Measurements from ENCODE around the gene PIP5K1B. TPM values are rescaled to one million over a fixed set of nuclear protein-coding genes. Genes with fewer than 3 reads are reported as not detected.

The PIP5K1B gene
- total RNA-seq, 2 experiments from 2014 or later, result 3.8 to 10.7 TPM

- H3K36me3 ChIP-seq (ENCODE audit: insufficient read depth, low read length), result peaks cover 17% of the 10 kb centered on the region; the same call in 1 of the 2 replicates
- H3K4me3 ChIP-seq (ENCODE audit: low read depth, low read length, poor library complexity, severe bottlenecking), result peak overlapping the region; percentile 85
- CTCF ChIA-PET (ENCODE audit: unreplicated experiment), result no interaction called here
- H3K4me2 ChIP-seq (ENCODE audit: low read length), result peak overlapping the region; percentile 94
- TF ChIP-seq, protein P1, sequence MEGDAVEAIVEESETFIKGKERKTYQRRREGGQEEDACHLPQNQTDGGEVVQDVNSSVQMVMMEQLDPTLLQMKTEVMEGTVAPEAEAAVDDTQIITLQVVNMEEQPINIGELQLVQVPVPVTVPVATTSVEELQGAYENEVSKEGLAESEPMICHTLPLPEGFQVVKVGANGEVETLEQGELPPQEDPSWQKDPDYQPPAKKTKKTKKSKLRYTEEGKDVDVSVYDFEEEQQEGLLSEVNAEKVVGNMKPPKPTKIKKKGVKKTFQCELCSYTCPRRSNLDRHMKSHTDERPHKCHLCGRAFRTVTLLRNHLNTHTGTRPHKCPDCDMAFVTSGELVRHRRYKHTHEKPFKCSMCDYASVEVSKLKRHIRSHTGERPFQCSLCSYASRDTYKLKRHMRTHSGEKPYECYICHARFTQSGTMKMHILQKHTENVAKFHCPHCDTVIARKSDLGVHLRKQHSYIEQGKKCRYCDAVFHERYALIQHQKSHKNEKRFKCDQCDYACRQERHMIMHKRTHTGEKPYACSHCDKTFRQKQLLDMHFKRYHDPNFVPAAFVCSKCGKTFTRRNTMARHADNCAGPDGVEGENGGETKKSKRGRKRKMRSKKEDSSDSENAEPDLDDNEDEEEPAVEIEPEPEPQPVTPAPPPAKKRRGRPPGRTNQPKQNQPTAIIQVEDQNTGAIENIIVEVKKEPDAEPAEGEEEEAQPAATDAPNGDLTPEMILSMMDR (conservative IDR thresholded peaks at IDR 0.05; ENCODE audit: low read length), result no peak
- TF ChIP-seq EZH2phosphoT487 (IDR thresholded peaks at IDR 0.05; ENCODE audit: borderline replicate concordance, low read depth, low read length), result no peak
- no peak overlapping the region for H3K27ac ChIP-seq (ENCODE audit: low read depth, low read length, poor library complexity, severe bottlenecking)
- TSS peak; percentile 69 for BruUV-seq (replicated peaks)
- H3K9me3 ChIP-seq (ENCODE audit: low read length), result no peaks in the 10 kb centered on the region
- no peak overlapping the region; the same call in 1 of the 2 replicates for H2AFZ ChIP-seq (ENCODE audit: low read length)
- H3K9me2 ChIP-seq (ENCODE audit: insufficient read depth, low read length), result no peaks in the 10 kb centered on the region
- intact Hi-C loops (cut with micrococcal nuclease; ENCODE audit: unreplicated experiment), result loop anchor here (1.0 to 10.0 kb wide), 6 partner anchors 76 to 974 kb away; partner anchors contain the start of gene PIP5K1B
- H3K4me1 ChIP-seq (ENCODE audit: insufficient read depth, low read length, poor library complexity, severe bottlenecking), result peaks cover 41% of the 10 kb centered on the region
- peak; percentile 31 for DNase-seq (ENCODE audit: low spot score)
- H3K79me2 ChIP-seq (ENCODE audit: insufficient read depth, low read depth, low read length), result peaks cover 44% of the 10 kb centered on the region
- peaks cover 33% of the 10 kb centered on the region for H4K20me1 ChIP-seq (ENCODE audit: insufficient read depth, low read length)
- POLR2A ChIA-PET, result interaction anchor here (0.5 to 1.0 kb wide), 4 partner anchors 13 to 197 kb away, joined by 3 to 5 read pairs (median 4); no protein-coding TSS in a partner anchor
Observed at GRCh38 chr9:68780720-68781119, 75.7 kb downstream of the PIP5K1B start.

DNA sequence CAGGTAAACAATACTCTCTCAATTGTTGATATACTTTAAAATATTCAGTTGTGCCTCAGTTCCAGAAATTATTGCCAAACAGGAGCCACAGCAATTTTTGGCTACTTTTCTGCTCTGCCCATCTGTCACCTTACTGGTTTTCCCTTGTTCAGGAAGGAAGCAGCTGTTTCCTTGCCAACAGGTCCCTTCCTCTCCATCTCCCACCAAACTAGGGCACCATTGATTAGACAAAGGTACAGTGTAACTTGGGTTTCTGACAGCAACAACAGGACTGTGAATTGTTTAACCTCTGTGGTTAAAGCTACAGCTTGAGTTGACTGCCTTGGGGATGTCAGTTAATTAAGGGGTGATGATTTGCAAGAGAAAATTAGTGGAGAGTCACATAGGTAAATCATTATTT is 76.9 kb downstream of the PIP5K1B start:
- TF ChIP-seq, protein P1 (conservative IDR thresholded peaks at IDR 0.05; ENCODE audit: low read length), result no peak
- TF ChIP-seq EZH2phosphoT487 (IDR thresholded peaks at IDR 0.05; ENCODE audit: borderline replicate concordance, low read depth, low read length), result no peak
- peaks cover 44% of the 10 kb centered on the region for H3K79me2 ChIP-seq (ENCODE audit: insufficient read depth, low read depth, low read length)
- intact Hi-C loops (cut with micrococcal nuclease; ENCODE audit: unreplicated experiment), result loop anchor here (2.0 to 10.0 kb wide), 5 partner anchors 77 to 973 kb away; partner anchors contain the start of gene PIP5K1B
- no peak for DNase-seq (ENCODE audit: low spot score)
- ChIA-PET CTCF (ENCODE audit: unreplicated experiment) (no interaction called here), POLR2A (interaction anchor here (0.7 to 1.1 kb wide), 2 partner anchors 254 to 563 kb away, joined by 3 to 4 read pairs; no protein-coding TSS in a partner anchor)
- no peak overlapping the region for H3K27ac ChIP-seq (ENCODE audit: low read depth, low read length, poor library complexity, severe bottlenecking)
- H3K4me1 ChIP-seq (ENCODE audit: insufficient read depth, low read length, poor library complexity, severe bottlenecking), result peaks cover 41% of the 10 kb centered on the region
- H3K4me2 ChIP-seq (ENCODE audit: low read length), result peak overlapping the region; percentile 94
- H3K4me3 ChIP-seq (ENCODE audit: low read depth, low read length, poor library complexity, severe bottlenecking), result peak overlapping the region; percentile 85
- peaks cover 23% of the 10 kb centered on the region; the same call in 1 of the 2 replicates for H3K36me3 ChIP-seq (ENCODE audit: insufficient read depth, low read length)
- H2AFZ ChIP-seq (ENCODE audit: low read length), result no peak overlapping the region
- peaks cover 33% of the 10 kb centered on the region for H4K20me1 ChIP-seq (ENCODE audit: insufficient read depth, low read length)
- BruUV-seq (replicated peaks), result no TSS peak
- no peaks in the 10 kb centered on the region for H3K9me2 ChIP-seq (ENCODE audit: insufficient read depth, low read length)
- no peaks in the 10 kb centered on the region for H3K9me3 ChIP-seq (ENCODE audit: low read length)

DNA sequence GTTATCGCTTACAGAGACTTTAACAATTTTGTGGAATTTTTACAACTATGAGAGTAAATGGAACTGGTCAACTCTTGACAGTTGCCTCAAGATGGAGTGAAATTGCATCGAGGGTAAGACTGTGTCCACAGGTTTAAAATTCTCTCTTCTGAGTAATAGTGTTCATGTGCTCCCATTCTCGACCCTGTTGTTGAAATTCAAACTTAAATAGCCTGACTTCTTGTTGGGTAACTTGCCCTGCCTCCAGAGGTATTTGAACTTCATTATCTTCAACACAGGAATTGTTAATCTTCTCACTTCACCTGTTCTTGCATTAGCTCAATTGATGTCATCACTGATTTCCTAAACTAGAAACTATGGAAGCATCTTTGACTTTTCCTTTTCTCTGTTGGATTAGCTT is 77.5 kb downstream of the PIP5K1B start:
- TF ChIP-seq, protein P1 (conservative IDR thresholded peaks at IDR 0.05; ENCODE audit: low read length), result no peak
- no peak for DNase-seq (ENCODE audit: low spot score)
- Histone ChIP-seq H3K27ac (ENCODE audit: low read depth, low read length, poor library complexity, severe bottlenecking) (no peak overlapping the region), H3K9me2 (ENCODE audit: insufficient read depth, low read length) (no peaks in the 10 kb centered on the region), H2AFZ (ENCODE audit: low read length) (no peak overlapping the region), H3K4me1 (ENCODE audit: insufficient read depth, low read length, poor library complexity, severe bottlenecking) (peaks cover 41% of the 10 kb centered on the region), H3K36me3 (ENCODE audit: insufficient read depth, low read length) (peaks cover 28% of the 10 kb centered on the region), H3K79me2 (ENCODE audit: insufficient read depth, low read depth, low read length) (peaks cover 44% of the 10 kb centered on the region), H3K9me3 (ENCODE audit: low read length) (no peaks in the 10 kb centered on the region), H3K4me3 (ENCODE audit: low read depth, low read length, poor library complexity, severe bottlenecking) (peak overlapping the region; percentile 85), H3K4me2 (ENCODE audit: low read length) (peak overlapping the region; percentile 94), H4K20me1 (ENCODE audit: insufficient read depth, low read length) (peaks cover 33% of the 10 kb centered on the region)
- CTCF ChIA-PET (ENCODE audit: unreplicated experiment), result no interaction called here
- POLR2A ChIA-PET, result interaction anchor here (1.1 kb wide), 1 partner anchor 254 kb away, joined by 4 read pairs; no protein-coding TSS in a partner anchor
- intact Hi-C loops (cut with micrococcal nuclease; ENCODE audit: unreplicated experiment), result loop anchor here (5.0 to 10.0 kb wide), 2 partner anchors 215 to 972 kb away; no protein-coding TSS in a partner anchor
- no TSS peak for BruUV-seq (replicated peaks)

All from OCI-LY7 (cell line).